GM21381 (cell line): ENCODE data around the gene PNN.
"Not testable (repeated sequence)": the region's sequence is repeated elsewhere in the genome, so short reads cannot be mapped to it uniquely, and the experiment has no call there.

ENCODE experiments used
- ATAC-seq: cut with Tn5 transposase; IDR thresholded peaks from one replicate; pipeline ENCODE4 v1.9.1; 2021; ENCODE audit warnings: mild to moderate bottlenecking, moderate library complexity; ENCODE audit not compliant: unreplicated experiment

PNN gene

GRCh38 chr14:39174560-39175444 is at the start of gene PNN:
Gene PNN (plus strand): TSS chr14:39175254. CDS start chr14:39175280, 26 bp downstream.
- ATAC-seq: peak; percentile 91

GRCh38 chr14:39137835-39138234 is 37.2 kb upstream of the PNN start:
- ATAC-seq: not testable (repeated sequence)

GRCh38 chr14:39138440-39138839 is 36.6 kb upstream of the PNN start:
- no peak for ATAC-seq

GRCh38 chr14:39140170-39140569 is 34.9 kb upstream of the PNN start:
- ATAC-seq: no peak

GRCh38 chr14:39141623-39142022 is 33.4 kb upstream of the PNN start:
- ATAC-seq: not testable (repeated sequence)

GRCh38 chr14:39143226-39143625 is 31.8 kb upstream of the PNN start:
- not testable (repeated sequence) for ATAC-seq

GRCh38 chr14:39145266-39145966 is 29.6 kb upstream of the PNN start:
- no peak for ATAC-seq

- no peak for ATAC-seq
Measured at GRCh38 chr14:39154594-39155189, 20.4 kb upstream of the PNN start.

- no peak for ATAC-seq
Measured at GRCh38 chr14:39157491-39157890, 17.6 kb upstream of the PNN start.

- ATAC-seq: no peak
Measured at GRCh38 chr14:39158222-39158858, 16.7 kb upstream of the PNN start.

- no peak for ATAC-seq
Measured at GRCh38 chr14:39160494-39160893, 14.6 kb upstream of the PNN start.

- ATAC-seq: not testable (repeated sequence)
Measured at GRCh38 chr14:39167797-39168320, 7.2 kb upstream of the PNN start.

- no peak for ATAC-seq
Measured at GRCh38 chr14:39168591-39168990, 6.5 kb upstream of the PNN start.

- peak; percentile 5 for ATAC-seq
Measured at GRCh38 chr14:39169541-39169900, 5.5 kb upstream of the PNN start.

- no peak for ATAC-seq
Measured at GRCh38 chr14:39173198-39173597, 1.9 kb upstream of the PNN start.

GRCh38 chr14:39175445-39176262 is 600 bp downstream of the PNN start:
- ATAC-seq: peak; percentile 3

- ATAC-seq: no peak
Measured at GRCh38 chr14:39176263-39177167, 1.5 kb downstream of the PNN start.

- ATAC-seq: no peak
Measured at GRCh38 chr14:39177168-39177545, 2.1 kb downstream of the PNN start.

GRCh38 chr14:39179042-39179441 is 4.0 kb downstream of the PNN start:
- ATAC-seq: no peak
